22Rv1 (cell line): ENCODE results near the gene SERPINH1.

Experiments used
- ZFX ChIP-seq: fragments of 450-650 bp; IDR thresholded peaks from 2 replicates; pipeline ENCODE4 v1.6.1; 2017; ENCODE audit warnings: antibody characterized with exemption, borderline replicate concordance
- TF ChIP-seq, protein P1 (sequence below): fragments of 450-650 bp; IDR thresholded peaks from 2 replicates; pipeline ENCODE4 v1.5.1; 2017; ENCODE audit warnings: mild to moderate bottlenecking

DNA sequence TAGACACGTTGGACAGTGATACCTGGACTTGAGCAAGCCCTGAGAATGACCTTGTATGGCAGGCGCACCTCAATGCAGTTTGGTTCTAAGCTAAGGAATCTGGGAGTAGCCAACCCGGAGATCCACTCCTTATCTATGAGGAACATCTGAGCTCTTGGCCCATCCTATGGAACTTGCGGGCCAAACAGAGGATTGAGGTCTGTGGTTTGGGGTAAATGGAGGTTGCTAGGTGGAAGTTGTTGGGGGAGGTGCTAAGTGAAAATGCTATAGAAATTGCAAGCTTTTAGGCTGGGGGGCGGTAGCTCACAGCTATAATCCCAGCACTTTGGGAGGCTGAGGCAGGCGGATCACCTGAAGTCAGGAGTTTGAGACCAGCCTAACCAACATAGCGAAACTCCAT lies 45.2 kb upstream of the SERPINH1 start:
- TF ChIP-seq, protein P1, sequence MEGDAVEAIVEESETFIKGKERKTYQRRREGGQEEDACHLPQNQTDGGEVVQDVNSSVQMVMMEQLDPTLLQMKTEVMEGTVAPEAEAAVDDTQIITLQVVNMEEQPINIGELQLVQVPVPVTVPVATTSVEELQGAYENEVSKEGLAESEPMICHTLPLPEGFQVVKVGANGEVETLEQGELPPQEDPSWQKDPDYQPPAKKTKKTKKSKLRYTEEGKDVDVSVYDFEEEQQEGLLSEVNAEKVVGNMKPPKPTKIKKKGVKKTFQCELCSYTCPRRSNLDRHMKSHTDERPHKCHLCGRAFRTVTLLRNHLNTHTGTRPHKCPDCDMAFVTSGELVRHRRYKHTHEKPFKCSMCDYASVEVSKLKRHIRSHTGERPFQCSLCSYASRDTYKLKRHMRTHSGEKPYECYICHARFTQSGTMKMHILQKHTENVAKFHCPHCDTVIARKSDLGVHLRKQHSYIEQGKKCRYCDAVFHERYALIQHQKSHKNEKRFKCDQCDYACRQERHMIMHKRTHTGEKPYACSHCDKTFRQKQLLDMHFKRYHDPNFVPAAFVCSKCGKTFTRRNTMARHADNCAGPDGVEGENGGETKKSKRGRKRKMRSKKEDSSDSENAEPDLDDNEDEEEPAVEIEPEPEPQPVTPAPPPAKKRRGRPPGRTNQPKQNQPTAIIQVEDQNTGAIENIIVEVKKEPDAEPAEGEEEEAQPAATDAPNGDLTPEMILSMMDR = no peak
- no peak for TF ChIP-seq ZFX
